GM12873 (cell line): ENCODE measurements around the gene RPE.

Source experiments
- CTCF ChIP-seq: IDR thresholded peaks from 2 replicates; pipeline ENCODE4 v1.5.1; 2012; ENCODE audit warnings: low read depth, mild to moderate bottlenecking, moderate library complexity, low read length, control low read depth; ENCODE audit not compliant: insufficient read depth; ENCODE audit errors: missing control alignments

The RPE gene

GRCh38 chr2:209970271-209970670 lies 32.2 kb upstream of the RPE start:
- TF ChIP-seq CTCF, result no peak

- no peak for TF ChIP-seq CTCF
Measured at GRCh38 chr2:209970711-209971110, 31.7 kb upstream of the RPE start.

GRCh38 chr2:209973328-209973727 lies 29.1 kb upstream of the RPE start:
- TF ChIP-seq CTCF, result no peak

GRCh38 chr2:209974576-209974975 lies 27.9 kb upstream of the RPE start:
- no peak for TF ChIP-seq CTCF

GRCh38 chr2:209976698-209977385 lies 25.6 kb upstream of the RPE start:
- no peak for TF ChIP-seq CTCF

- TF ChIP-seq CTCF, result peak; percentile 31
Measured at GRCh38 chr2:209977386-209978239, 24.8 kb upstream of the RPE start.

- no peak for TF ChIP-seq CTCF
Measured at GRCh38 chr2:209984291-209984690, 18.1 kb upstream of the RPE start.
